Measurements from ENCODE around the gene HES5.

DNA sequence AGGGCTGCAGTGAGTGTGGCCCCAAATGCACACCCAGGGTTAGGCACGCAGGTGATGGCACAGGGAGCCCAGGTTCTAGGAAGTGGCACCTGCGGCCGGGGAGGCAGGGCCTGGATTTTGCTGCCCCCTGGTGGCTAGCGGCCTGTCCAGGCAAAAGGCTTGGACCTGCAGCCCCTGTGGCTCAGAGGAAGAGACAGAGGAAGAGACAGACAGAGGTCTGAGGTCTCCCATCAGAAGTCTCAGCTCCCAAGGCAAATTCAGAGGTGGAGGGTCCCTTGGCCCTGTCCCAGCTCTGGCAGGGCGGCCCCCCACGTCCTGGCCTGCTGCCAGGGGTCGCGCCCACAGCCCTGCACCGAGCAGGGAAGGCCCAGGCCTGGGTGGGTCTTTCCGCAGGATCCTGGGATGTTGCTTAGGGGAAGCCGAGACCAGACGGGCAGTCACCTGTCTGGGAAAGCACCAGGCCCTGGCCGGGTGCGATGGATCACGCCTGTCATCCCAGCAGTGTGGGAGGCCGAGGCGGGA lies 18.1 kb upstream of the HES5 start:
- TF ChIP-seq EZH2 (IDR thresholded peaks at IDR 0.05; ENCODE audit: insufficient read depth, poor library complexity, severe bottlenecking) = no peak
- TF ChIP-seq EZH2phosphoT487 (IDR thresholded peaks at IDR 0.05; ENCODE audit: insufficient read depth, low read depth) = no peak

Data from GM23248 (cell line).